NCI-H82 treated with DMSO at 0.1 percent for 48 hours (cell line): ENCODE results near the gene CENPN.

Experiments
- DNase-seq: peaks from one replicate; lab custom pipeline; 2025; ENCODE audit not compliant: unreplicated experiment; lab: John Stamatoyannopoulos, UW

CENPN gene

DNA sequence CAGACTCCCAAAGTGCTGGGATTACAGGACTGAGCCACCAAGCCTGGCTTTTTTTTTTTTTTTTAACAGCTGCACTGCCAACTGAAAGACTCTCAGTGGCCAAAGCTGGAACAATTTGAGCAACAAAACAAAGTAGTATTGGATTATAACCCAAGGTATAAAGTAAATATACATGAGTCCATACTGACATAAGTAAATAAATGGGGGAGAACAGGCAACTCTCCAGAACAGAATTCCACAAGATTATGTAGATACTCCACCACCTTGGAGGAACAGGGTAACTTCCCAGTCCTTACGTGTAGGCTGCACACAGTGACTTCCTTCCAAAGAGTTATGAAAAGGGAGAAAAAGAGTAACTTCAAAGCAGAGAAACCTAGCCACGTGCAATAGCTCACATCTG, 16.0 kb upstream of the CENPN start:
- DNase-seq = no peak

DNA sequence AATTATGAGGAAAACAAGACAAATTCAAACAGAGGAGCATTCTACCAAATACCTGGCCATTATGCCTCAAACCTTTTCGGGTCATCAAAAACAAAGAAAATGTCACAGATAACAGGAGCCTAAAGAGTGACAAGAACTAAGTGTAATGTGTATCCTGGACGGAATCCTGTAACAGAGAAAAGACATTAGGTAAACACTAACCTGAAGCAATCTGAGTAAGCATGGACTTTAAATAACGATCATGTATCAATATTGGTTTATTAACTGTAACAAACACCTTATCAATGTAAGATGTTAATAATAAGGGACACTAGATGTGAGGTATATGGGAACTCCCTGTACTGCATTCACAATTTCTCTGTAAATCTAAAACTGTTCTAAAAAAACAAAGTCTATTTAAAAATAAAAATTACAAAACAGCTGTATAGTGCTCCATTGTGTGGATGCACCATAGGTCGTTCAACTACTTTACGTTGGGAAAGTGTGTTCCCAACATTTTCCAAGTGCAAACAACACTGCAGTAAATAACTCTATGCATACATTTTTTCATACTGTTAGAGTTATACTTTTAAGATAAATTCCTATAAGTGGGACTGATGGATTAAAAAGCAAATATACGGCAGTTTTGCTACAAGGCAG, 15.1 kb upstream of the CENPN start:
- no peak for DNase-seq

DNA sequence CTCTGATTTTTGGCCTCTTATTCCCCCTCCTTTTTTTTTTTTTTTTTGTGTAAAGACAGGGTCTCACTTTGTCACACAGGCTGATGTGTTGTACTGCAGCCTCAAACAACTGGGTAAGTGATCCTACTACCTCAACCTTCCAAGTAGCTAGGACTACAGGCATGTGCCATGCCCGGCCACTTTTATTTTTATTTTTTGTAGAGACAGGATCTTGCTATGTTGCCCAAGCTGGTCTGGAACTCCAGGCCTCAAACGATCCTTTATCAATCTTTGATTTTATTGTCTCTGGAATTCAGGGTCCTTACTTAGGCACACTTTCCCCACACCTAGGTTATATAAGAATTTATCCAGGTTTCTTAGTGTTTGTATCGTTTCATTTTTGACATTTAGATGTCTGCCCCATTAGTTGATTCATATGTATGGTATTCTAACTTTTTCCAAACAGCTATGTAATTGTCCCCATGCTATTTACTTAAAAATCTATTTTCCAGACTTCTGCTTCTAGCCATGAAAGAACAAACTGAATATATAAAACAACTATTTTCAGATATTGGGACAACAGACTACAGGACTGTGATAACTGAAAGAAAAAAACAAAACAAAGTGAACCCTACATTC, 14.2 kb upstream of the CENPN start:
- DNase-seq = no peak

DNA sequence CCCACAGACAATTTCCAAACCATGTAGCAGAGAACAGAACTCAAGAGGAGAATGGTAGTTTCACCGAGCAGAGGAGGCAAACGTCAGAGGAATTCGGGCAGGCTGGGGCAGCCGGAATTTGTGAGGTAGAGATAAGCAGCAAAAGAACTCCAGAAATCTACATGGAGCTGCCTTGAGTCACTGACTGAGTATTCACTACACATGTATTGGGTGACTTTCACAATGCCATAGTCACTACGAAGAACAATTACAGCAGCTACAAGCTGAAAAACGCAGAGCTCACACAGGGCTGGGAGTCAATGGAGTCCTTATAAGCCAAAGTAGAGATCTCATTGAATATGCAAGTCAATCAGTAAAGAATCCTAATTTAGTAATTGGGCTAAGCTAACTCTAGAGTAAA, 13.7 kb upstream of the CENPN start:
- no peak for DNase-seq

DNA sequence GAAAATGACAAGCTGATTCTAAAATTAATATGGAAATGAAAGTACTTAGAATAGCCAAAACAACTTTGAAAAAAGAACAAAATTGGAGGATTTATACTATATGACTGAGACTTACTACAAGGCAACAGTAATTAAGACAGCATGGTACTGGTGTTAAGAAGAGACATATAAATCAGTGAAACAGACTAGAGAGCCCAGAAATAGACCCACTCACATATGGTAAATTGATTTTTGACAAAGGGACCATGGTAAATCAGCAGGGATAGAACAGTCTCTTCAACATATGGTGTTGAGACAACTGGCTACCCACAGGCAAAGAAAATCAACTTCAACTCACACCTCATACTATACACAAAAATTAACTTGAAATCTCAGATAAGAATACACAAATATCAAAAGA, 13.2 kb upstream of the CENPN start:
- DNase-seq = no peak

DNA sequence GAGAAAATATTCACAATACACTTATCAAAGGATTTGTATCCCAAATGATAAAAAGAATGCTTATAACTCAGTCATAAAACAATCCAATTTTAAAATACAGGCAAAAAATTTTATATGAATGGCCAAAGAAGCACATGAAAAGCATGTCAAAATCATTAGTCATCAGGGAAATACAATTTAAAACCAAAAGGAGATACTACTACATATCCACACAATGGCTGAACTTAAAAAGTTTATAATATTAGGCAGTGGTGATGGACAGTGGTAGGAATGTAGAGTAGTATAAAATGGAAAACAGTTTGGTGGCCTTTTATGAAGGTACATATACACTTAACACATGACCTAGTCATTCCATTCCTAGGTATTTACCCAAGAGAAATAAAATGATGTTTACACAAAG, 12.6 kb upstream of the CENPN start:
- DNase-seq = no peak

DNA sequence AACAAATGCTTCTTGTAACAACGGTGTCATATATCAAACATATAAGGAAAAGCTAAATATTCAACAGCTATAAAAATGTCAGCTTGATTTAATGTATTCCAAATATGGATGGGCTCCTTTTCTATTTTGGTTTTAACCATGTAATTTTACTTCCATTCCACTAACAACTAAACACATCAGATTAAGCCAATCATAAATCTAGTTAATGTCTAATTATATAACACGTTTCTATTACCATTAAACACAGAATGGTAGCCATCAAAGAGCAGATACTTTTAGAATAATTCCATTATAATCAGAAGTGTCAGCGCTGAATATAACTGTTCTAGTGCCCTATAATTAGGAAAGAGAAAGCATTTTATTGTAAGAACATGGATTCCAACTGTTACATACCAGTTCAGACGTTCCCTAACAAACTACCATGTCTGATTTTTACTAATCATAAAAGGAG, 10.3 kb upstream of the CENPN start:
- DNase-seq = no peak

DNA sequence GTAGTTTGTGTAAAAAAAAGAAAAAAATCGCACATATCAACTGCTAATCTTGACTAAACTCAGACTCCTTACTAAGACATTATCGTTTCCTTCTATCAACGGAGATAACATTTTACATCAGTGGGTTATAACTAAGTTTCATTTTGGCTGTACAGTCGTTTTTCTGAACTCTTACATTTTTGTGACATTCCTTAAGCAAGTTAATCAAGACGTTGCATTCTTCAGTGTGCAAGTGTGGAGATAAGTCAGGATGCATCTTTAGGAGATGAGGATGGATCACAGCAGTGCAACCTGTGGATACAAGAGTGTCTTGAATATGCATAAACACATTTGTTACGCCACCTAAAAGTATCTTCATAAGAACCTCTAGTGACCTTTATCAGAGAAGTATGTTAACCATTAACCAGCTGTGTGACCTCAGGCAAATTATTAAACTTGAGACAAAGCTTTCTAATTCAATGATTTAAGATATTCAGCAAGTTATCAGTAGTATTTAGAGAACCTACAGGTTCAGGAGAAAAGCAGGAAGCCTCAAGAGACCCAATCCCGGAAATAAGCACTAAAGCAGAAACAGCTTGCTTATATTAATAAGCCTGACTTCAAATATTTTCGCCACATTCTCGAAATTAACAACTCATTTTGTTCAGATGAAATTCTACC, 9.7 kb upstream of the CENPN start:
- no peak for DNase-seq

DNA sequence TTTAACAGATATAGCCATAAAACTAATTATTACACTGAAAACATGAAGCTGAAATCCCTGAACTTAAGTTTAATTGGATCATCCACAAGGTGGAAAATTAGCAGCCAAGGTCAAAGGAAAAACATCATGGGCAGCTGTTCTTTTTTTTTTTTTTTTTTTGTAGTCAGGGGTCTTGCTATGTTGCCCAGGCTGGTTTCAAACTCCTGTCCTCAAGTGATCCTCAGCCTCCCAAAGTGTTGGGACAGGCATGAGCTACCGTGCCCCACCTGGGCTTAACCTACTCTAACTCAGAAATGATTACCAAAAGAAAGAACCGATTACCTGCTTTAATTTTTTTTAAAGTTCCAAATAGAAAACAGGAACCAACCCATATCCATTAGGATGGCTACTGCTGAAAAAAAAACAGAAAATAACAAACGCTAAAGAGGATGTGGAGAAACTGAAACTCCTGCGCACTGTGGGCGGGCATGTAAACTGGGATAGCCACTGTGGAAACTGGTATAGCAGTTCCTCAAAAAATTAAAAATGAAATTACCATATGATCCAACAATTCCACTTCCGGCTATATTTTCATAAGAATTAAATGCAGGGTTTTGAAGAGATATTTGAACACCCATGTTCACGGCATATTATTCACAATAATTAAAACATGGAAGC, 8.9 kb upstream of the CENPN start:
- DNase-seq = no peak

DNA sequence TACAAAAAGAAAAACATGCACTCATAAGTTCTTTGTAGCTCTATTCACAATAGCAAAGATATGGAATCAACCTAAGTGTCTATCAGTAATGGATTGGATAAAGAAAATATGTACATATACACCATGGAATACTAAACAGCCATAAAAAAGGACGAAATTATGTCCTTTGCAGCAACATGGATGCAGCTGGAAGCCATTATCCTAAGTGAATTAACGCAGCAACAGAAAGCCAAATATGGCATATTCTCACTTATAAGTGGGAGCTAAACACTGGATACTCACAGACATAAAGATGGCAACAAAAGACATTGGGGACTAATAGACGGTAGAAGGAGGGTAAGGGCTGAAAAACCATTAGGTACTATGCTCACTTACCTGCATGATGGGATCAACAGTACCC, 6.1 kb upstream of the CENPN start:
- DNase-seq = no peak

DNA sequence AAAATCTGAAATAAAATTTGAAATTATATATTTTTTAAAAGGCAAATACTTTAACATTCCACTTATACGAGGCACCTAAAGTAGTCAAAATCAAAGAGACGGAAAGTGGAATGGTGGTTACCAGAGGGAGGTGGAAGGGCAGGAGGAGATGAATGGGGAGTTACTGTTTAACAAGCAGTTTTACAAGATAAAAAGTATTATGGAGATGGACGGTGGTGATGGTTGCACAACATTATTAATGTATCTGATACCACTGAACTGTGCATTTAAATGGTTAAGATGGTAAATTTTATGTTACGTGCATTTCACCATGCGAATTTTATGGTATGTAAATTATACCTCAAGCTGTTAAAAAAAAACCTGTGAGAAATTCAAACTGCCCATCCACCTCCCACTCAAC, 5.7 kb upstream of the CENPN start:
- no peak for DNase-seq

DNA sequence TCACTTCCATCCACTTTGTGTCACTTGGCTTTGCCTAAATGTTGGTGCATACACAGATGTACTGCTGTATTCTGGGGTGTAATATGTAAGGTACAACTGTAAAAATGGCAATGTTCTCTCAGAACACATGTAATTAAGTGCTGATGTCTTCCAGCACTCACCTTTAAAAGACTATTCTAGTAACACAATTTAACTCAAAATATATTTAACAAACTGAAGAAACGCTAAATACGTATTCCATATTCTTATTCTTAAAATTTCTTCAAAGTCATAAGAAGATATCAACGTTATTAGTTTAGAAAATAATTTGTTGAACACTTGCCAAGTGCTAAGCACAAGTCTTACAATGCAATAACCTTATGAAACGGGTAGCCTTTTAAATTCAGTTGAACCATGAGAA, 4.0 kb upstream of the CENPN start:
- DNase-seq = no peak

DNA sequence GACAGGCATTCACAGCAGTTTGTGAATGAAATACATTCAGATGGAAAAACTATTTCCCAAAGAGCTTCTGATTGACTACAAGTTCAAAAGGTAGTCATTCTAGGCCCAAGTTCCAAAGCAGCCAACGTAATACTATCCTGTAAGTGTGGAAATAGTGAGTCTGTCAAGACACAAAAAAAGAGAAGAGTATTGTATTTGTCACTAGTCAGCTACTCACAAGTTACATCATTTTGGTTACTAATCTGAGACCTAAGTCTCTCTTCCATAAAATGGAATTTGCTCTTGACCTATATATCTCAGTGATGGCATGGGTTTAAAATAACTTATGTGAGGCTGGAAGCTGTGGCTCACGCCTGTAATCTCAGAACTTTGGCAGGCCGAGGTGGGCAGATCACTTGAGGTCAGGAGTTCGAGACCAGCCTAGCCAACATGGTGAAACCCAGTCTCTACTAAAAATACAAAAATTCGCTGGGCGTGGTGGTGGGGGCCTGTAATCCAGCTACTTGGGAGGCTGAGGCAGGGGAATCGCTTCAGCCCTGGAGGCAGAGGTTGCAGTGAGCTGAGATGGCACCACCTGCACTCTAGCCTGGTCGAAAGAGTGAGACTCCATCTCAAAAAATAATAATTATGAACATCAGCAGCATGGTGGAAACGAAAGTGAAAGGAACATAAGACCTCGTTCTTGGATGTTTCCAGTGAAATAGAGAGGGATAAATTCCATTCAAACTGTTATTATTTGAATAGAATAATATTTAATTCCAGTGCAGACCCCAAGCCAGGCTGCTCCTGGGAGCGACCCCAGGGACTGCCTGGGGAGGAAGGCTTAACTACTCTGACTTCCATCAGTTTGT, 3.2 kb upstream of the CENPN start:
- DNase-seq = no peak

DNA sequence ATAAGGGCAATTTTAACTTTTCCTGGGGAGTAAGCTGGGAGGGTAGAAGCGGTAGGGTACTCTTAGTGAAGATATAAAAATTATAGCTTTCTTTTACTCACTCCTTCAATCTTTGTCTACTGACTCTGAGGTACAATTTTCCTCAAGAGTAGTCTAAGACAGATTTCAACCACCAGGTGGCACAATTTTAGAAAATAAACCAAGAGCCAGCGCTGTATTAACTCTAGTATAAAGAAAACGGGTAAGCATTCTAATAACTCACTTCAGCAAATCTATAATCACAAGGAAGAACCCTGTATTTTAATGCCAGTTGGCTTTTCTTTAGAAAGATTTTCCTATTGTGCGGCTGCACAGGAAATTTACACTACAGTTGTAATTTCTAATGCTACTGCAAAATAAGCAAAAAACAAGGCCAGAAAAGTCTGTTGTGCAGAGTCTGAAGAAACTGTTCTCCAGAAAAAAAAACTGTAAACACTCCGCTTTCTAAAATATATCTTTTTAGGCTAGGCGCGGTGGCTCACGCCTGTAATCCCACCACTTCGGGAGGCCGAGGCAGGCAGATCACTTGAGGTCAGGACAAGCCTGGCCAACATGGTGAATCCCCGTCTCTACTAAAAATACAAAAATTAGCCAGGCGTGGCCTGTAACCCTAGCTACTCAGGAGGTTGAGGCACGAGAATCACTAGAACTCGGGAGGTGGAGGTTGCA, 2.2 kb upstream of the CENPN start:
- DNase-seq = peak; percentile 47

DNA sequence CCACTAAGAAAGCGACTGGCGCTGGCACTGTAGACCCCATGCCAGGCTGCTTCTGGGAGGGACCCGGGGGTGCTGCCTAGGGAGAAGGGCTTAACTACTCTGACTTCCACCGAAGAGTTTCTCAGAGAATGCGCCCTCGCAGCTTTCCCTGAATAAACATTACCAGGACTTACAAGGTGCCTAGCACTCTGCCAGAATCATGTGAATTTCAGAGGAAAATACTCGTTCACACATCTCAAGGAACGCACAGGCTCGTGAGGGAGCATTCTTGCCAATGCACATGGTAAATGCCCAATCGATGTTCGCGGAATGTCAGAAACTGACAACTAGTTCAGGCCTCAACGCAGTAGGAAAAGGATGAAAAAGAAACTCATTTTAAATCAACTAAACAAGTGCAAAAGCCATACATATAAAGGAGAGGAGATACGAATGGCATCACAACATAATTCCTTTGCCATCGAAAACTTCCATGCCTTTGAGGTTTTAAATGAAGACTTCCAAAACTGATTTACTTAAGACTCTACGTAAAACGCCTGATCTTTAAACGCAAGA, 1.3 kb upstream of the CENPN start:
- no peak for DNase-seq

DNA sequence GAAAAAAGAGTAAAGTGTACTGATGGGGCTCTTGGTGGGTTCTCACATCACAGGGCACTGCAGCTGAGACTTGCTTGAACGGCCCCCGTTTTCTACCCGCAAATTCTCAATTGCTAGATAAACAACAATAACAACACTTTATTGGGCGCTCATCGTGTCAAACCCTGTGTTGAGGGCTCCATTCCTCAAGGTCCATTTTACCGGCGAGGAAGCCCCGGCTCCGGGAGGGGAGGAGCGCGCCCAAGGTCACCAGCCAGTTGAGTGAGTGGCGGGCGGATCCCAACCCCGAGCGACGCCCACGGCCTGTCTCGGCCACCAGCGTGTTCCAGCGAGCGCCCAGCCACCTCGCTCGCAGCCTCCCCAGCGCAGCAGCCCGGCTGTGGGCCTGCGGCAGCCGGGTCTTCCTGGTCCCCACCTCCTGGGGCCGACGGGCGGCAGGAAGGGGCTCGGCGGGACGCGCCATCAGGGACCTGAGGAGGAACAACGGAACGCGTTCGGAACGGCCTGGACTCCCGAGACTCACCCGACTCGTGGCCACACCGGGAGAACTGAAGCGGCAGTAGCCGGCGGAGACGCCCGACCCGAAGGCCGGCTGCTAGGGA, 702 bp upstream of the CENPN start:
- DNase-seq = no peak

DNA sequence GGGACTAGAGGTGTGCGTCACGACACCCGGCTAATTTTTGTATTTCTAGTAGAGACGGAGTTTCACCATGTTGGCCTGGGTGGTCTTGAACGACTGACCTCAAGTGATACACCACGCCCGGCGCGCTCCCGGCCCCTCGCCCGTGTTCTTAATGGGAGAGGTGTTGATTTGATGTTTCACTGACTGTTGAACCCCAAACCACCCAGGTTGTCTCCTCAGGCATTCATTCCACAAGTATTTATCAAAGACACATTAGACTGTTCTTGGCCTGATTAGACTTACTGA, 1.4 kb downstream of the CENPN start:
- DNase-seq = no peak

DNA sequence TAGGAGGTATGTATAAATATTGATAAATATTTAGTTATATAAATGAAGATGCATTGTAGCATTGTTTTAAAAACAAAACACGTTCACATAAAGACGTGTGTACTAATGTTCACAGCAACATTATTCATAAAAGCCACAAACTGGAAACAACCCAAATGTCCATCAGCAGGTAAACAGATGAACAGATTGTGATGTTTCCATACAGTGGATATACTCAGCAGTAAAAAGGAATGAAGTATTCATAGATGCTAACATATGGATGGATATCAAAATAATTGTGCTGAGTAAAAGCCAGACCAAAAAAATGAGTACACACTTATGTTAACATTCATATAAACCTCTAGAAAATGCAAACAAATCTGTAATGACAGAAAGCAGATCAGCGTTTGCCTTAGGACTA, 6.0 kb downstream of the CENPN start:
- no peak for DNase-seq

DNA sequence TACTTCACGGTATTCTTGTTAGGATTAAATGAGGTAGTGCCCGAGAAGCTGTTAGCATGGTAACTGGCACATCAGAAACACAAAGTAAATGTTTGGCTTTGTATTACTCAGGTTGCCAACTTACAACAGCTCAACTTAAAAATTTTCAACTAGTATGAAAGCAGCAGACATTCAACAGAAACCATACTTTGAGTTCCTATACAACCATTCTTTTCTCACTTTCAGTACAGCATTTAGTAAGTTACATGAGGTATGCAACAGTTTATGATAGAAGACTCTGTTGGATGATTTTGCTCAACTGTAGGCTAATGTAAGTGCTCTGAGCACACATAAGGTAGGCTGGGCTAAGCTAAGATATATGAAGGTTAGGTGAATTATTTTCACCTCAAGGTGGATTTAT, 7.7 kb downstream of the CENPN start:
- DNase-seq = no peak

DNA sequence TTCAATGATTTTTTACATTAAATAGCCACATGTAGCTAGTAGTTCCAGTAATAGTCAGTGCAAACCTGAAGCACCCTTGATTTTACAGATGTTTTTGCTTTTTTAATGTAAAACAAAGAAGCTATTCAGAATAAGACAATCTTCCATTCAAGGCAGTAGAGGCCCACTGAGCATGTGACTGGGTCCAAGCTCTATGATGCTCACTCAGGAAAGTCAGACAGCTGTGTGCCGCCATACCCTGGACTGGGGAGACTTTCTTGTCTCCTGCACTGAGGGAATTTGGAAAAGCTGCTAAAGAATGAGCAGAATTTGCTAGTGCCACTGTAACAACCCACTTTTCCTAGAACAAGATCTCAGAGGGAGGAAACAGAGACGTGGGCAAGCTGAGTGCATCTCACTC, 11.5 kb downstream of the CENPN start:
- no peak for DNase-seq
